Measurements from ENCODE around the gene PDCD10.

The PDCD10 gene

GRCh38 chr3:167742338-167742737 lies 7.6 kb upstream of the PDCD10 start:
- TF ChIP-seq GATA3 (IDR thresholded peaks at IDR 0.05; ENCODE audit: low read depth, low read length) (no peak), GATA2 (IDR thresholded peaks at IDR 0.05; ENCODE audit: low read depth, low read length) (no peak)

GRCh38 chr3:167740961-167741587 lies 6.4 kb upstream of the PDCD10 start:
- TF ChIP-seq GATA3 (IDR thresholded peaks at IDR 0.05; ENCODE audit: low read depth, low read length) (no peak), GATA2 (IDR thresholded peaks at IDR 0.05; ENCODE audit: low read depth, low read length) (no peak)

- no peak for TF ChIP-seq GATA2 (IDR thresholded peaks at IDR 0.05; ENCODE audit: low read depth, low read length)
- TF ChIP-seq GATA3 (IDR thresholded peaks at IDR 0.05; ENCODE audit: low read depth, low read length): no peak
Observed at GRCh38 chr3:167739190-167739810, 4.6 kb upstream of the PDCD10 start.

- TF ChIP-seq GATA2 (IDR thresholded peaks at IDR 0.05; ENCODE audit: low read depth, low read length) (no peak), GATA3 (IDR thresholded peaks at IDR 0.05; ENCODE audit: low read depth, low read length) (no peak)
Observed at GRCh38 chr3:167738037-167738436, 3.3 kb upstream of the PDCD10 start.

- TF ChIP-seq GATA3 (IDR thresholded peaks at IDR 0.05; ENCODE audit: low read depth, low read length) (no peak), GATA2 (IDR thresholded peaks at IDR 0.05; ENCODE audit: low read depth, low read length) (no peak)
Observed at GRCh38 chr3:167736997-167737396, 2.3 kb upstream of the PDCD10 start.

GRCh38 chr3:167736264-167736787 lies 1.6 kb upstream of the PDCD10 start:
- TF ChIP-seq GATA2 (IDR thresholded peaks at IDR 0.05; ENCODE audit: low read depth, low read length) (no peak), GATA3 (IDR thresholded peaks at IDR 0.05; ENCODE audit: low read depth, low read length) (no peak)

GRCh38 chr3:167735233-167736138 lies 794 bp upstream of the PDCD10 start, which contains the start of gene SERPINI1:
TSS of gene SERPINI1 (plus strand) at chr3:167735721. CDS start at chr3:167789129, 53,408 bp downstream.
- TF ChIP-seq GATA2 (IDR thresholded peaks at IDR 0.05; ENCODE audit: low read depth, low read length): no peak

GRCh38 chr3:167733961-167734497 lies 663 bp downstream of the PDCD10 start:
- TF ChIP-seq GATA3 (IDR thresholded peaks at IDR 0.05; ENCODE audit: low read depth, low read length) (no peak), GATA2 (IDR thresholded peaks at IDR 0.05; ENCODE audit: low read depth, low read length) (no peak)

- TF ChIP-seq GATA3 (IDR thresholded peaks at IDR 0.05; ENCODE audit: low read depth, low read length): no peak
- TF ChIP-seq GATA2 (IDR thresholded peaks at IDR 0.05; ENCODE audit: low read depth, low read length): no peak
Observed at GRCh38 chr3:167732313-167733065, 2.2 kb downstream of the PDCD10 start.

- TF ChIP-seq GATA3 (IDR thresholded peaks at IDR 0.05; ENCODE audit: low read depth, low read length) (no peak), GATA2 (IDR thresholded peaks at IDR 0.05; ENCODE audit: low read depth, low read length) (no peak)
Observed at GRCh38 chr3:167731393-167731792, 3.3 kb downstream of the PDCD10 start.

GRCh38 chr3:167729591-167729990 lies 5.1 kb downstream of the PDCD10 start:
- TF ChIP-seq GATA2 (IDR thresholded peaks at IDR 0.05; ENCODE audit: low read depth, low read length) (no peak), GATA3 (IDR thresholded peaks at IDR 0.05; ENCODE audit: low read depth, low read length) (no peak)

- TF ChIP-seq GATA2 (IDR thresholded peaks at IDR 0.05; ENCODE audit: low read depth, low read length): no peak
Observed at GRCh38 chr3:167728632-167729323, 5.9 kb downstream of the PDCD10 start.

GRCh38 chr3:167728176-167728575 lies 6.5 kb downstream of the PDCD10 start:
- TF ChIP-seq GATA3 (IDR thresholded peaks at IDR 0.05; ENCODE audit: low read depth, low read length) (no peak), GATA2 (IDR thresholded peaks at IDR 0.05; ENCODE audit: low read depth, low read length) (no peak)

Measured in SH-SY5Y (cell line).